Skeletal muscle cell (primary cell): ENCODE results near the gene IL17REL.

Source experiments
- DNase-seq: peaks from one replicate; pipeline ENCODE4 v3.0.0-alpha.2; 2010; ENCODE audit warnings: low read depth
- H3K4me3 ChIP-seq: 2 replicates; pipeline ENCODE4 v1.5.1; 2011; ENCODE audit warnings: low read depth, mild to moderate bottlenecking, control low read depth, low read length, moderate library complexity

IL17REL gene

GRCh38 chr22:50046481-50047245 lies 34.1 kb upstream of the IL17REL start:
- no peak for DNase-seq
- no peak overlapping the region for H3K4me3 ChIP-seq

- no peak overlapping the region for H3K4me3 ChIP-seq
- DNase-seq = no peak
Measured at GRCh38 chr22:50046019-50046415, 33.5 kb upstream of the IL17REL start.

- DNase-seq = no peak
- H3K4me3 ChIP-seq = no peak overlapping the region
Measured at GRCh38 chr22:50045211-50046018, 32.9 kb upstream of the IL17REL start.

- no peak overlapping the region for H3K4me3 ChIP-seq
- no peak for DNase-seq
Measured at GRCh38 chr22:50044485-50045118, 32.0 kb upstream of the IL17REL start.

GRCh38 chr22:50041361-50042065 lies 28.9 kb upstream of the IL17REL start:
- H3K4me3 ChIP-seq = no peak overlapping the region
- DNase-seq = no peak

- DNase-seq = no peak
- H3K4me3 ChIP-seq = no peak overlapping the region
Measured at GRCh38 chr22:50040717-50041116, 28.2 kb upstream of the IL17REL start.

- DNase-seq = no peak
- H3K4me3 ChIP-seq = no peak overlapping the region
Measured at GRCh38 chr22:50039669-50040443, 27.3 kb upstream of the IL17REL start.

- no peak for DNase-seq
- no peak overlapping the region for H3K4me3 ChIP-seq
Measured at GRCh38 chr22:50035976-50036724, 23.6 kb upstream of the IL17REL start.

GRCh38 chr22:50035131-50035881 lies 22.7 kb upstream of the IL17REL start:
- no peak overlapping the region for H3K4me3 ChIP-seq
- no peak for DNase-seq

GRCh38 chr22:50034126-50035081 lies 21.8 kb upstream of the IL17REL start:
- no peak for DNase-seq
- H3K4me3 ChIP-seq = no peak overlapping the region

GRCh38 chr22:50032941-50033601 lies 20.5 kb upstream of the IL17REL start:
- DNase-seq = no peak
- H3K4me3 ChIP-seq = no peak overlapping the region

GRCh38 chr22:50032109-50032871 lies 19.7 kb upstream of the IL17REL start:
- H3K4me3 ChIP-seq = no peak overlapping the region
- DNase-seq = no peak

- H3K4me3 ChIP-seq = no peak overlapping the region
- no peak for DNase-seq
Measured at GRCh38 chr22:50031189-50032091, 18.9 kb upstream of the IL17REL start.
